Measurements from ENCODE around the gene BMPER. TPM values are rescaled to one million over a fixed set of nuclear protein-coding genes. Genes with fewer than 3 reads are reported as not detected.

BMPER gene
- total RNA-seq, 2 experiments from 2014 or later: not detected

GRCh38 chr7:34036972-34037792 is 131.8 kb downstream of the BMPER start:
- H3K4me1 Mint-ChIP-seq: no peaks in the 10 kb centered on the region
- no peaks in the 10 kb centered on the region for H3K9me3 Mint-ChIP-seq
- no peak overlapping the region for H3K4me3 Mint-ChIP-seq
- H3K27me3 Mint-ChIP-seq: peaks cover 7% of the 10 kb centered on the region
- no peaks in the 10 kb centered on the region for H3K36me3 Mint-ChIP-seq
- no peak overlapping the region for H3K27ac Mint-ChIP-seq
- no peak for DNase-seq

GRCh38 chr7:34038816-34039470 is 133.6 kb downstream of the BMPER start:
- Mint-ChIP-seq H3K9me3 (no peaks in the 10 kb centered on the region), H3K27me3 (peaks cover 5% of the 10 kb centered on the region), H3K27ac (no peak overlapping the region)

GRCh38 chr7:34041707-34042106 is 136.4 kb downstream of the BMPER start:
- Mint-ChIP-seq H3K4me1 (no peaks in the 10 kb centered on the region), H3K27ac (no peak overlapping the region), H3K36me3 (no peaks in the 10 kb centered on the region), H3K4me3 (no peak overlapping the region), H3K9me3 (no peaks in the 10 kb centered on the region), H3K27me3 (peaks cover 3% of the 10 kb centered on the region)
- no peak for DNase-seq

More at GRCh38 chr7:34038816-34039470, 133.6 kb downstream of the BMPER start:
- H3K36me3 Mint-ChIP-seq: no peaks in the 10 kb centered on the region
- H3K4me1 Mint-ChIP-seq: no peaks in the 10 kb centered on the region
- DNase-seq: no peak
- no peak overlapping the region for H3K4me3 Mint-ChIP-seq

GRCh38 chr7:34042406-34042805 is 137.1 kb downstream of the BMPER start:
- H3K9me3 Mint-ChIP-seq: no peaks in the 10 kb centered on the region
- no peak overlapping the region for H3K27ac Mint-ChIP-seq
- DNase-seq: no peak
- H3K4me1 Mint-ChIP-seq: no peaks in the 10 kb centered on the region
- no peaks in the 10 kb centered on the region for H3K27me3 Mint-ChIP-seq
- H3K36me3 Mint-ChIP-seq: no peaks in the 10 kb centered on the region
- H3K4me3 Mint-ChIP-seq: no peak overlapping the region

- Mint-ChIP-seq H3K27me3 (no peaks in the 10 kb centered on the region), H3K4me3 (no peak overlapping the region), H3K9me3 (no peaks in the 10 kb centered on the region), H3K4me1 (no peaks in the 10 kb centered on the region), H3K36me3 (no peaks in the 10 kb centered on the region), H3K27ac (no peak overlapping the region)
- DNase-seq: no peak
Measured at GRCh38 chr7:34043461-34044305, 138.3 kb downstream of the BMPER start.

GRCh38 chr7:34044306-34044643 is 138.9 kb downstream of the BMPER start:
- Mint-ChIP-seq H3K4me3 (no peak overlapping the region), H3K4me1 (no peaks in the 10 kb centered on the region), H3K27ac (no peak overlapping the region), H3K9me3 (no peaks in the 10 kb centered on the region), H3K36me3 (no peaks in the 10 kb centered on the region), H3K27me3 (peaks cover 1% of the 10 kb centered on the region)
- no peak for DNase-seq

- no peak overlapping the region for H3K4me3 Mint-ChIP-seq
- H3K9me3 Mint-ChIP-seq: no peaks in the 10 kb centered on the region
- no peaks in the 10 kb centered on the region for H3K36me3 Mint-ChIP-seq
- no peaks in the 10 kb centered on the region for H3K4me1 Mint-ChIP-seq
- peaks cover 4% of the 10 kb centered on the region for H3K27me3 Mint-ChIP-seq
- no peak for DNase-seq
- no peak overlapping the region for H3K27ac Mint-ChIP-seq
Measured at GRCh38 chr7:34044734-34045353, 139.5 kb downstream of the BMPER start.

GRCh38 chr7:34048445-34048844 is 143.1 kb downstream of the BMPER start:
- peaks cover 4% of the 10 kb centered on the region for H3K27me3 Mint-ChIP-seq
- H3K27ac Mint-ChIP-seq: no peak overlapping the region
- no peaks in the 10 kb centered on the region for H3K36me3 Mint-ChIP-seq
- DNase-seq: no peak
- H3K9me3 Mint-ChIP-seq: no peaks in the 10 kb centered on the region
- no peak overlapping the region for H3K4me3 Mint-ChIP-seq
- no peaks in the 10 kb centered on the region for H3K4me1 Mint-ChIP-seq

- peaks cover 4% of the 10 kb centered on the region for H3K27me3 Mint-ChIP-seq
- H3K36me3 Mint-ChIP-seq: no peaks in the 10 kb centered on the region
Measured at GRCh38 chr7:34054075-34054474, 148.7 kb downstream of the BMPER start.

GRCh38 chr7:34057136-34057535 is 151.8 kb downstream of the BMPER start:
- no peaks in the 10 kb centered on the region for H3K36me3 Mint-ChIP-seq
- no peaks in the 10 kb centered on the region for H3K9me3 Mint-ChIP-seq
- no peaks in the 10 kb centered on the region for H3K4me1 Mint-ChIP-seq
- H3K27ac Mint-ChIP-seq: no peak overlapping the region
- no peak overlapping the region for H3K4me3 Mint-ChIP-seq
- no peak for DNase-seq
- no peaks in the 10 kb centered on the region for H3K27me3 Mint-ChIP-seq

More at GRCh38 chr7:34054075-34054474, 148.7 kb downstream of the BMPER start:
- no peak overlapping the region for H3K27ac Mint-ChIP-seq
- no peak overlapping the region for H3K4me3 Mint-ChIP-seq
- no peak for DNase-seq
- no peaks in the 10 kb centered on the region for H3K4me1 Mint-ChIP-seq
- no peaks in the 10 kb centered on the region for H3K9me3 Mint-ChIP-seq

- H3K4me1 Mint-ChIP-seq: no peaks in the 10 kb centered on the region
- no peak overlapping the region for H3K27ac Mint-ChIP-seq
- no peaks in the 10 kb centered on the region for H3K9me3 Mint-ChIP-seq
- H3K4me3 Mint-ChIP-seq: no peak overlapping the region
- no peak for DNase-seq
- H3K36me3 Mint-ChIP-seq: no peaks in the 10 kb centered on the region
- H3K27me3 Mint-ChIP-seq: no peaks in the 10 kb centered on the region
Measured at GRCh38 chr7:34057956-34058355, 152.6 kb downstream of the BMPER start.

- no peak for DNase-seq
- no peak overlapping the region for H3K4me3 Mint-ChIP-seq
- no peak overlapping the region for H3K27ac Mint-ChIP-seq
- no peaks in the 10 kb centered on the region for H3K27me3 Mint-ChIP-seq
- no peaks in the 10 kb centered on the region for H3K36me3 Mint-ChIP-seq
- no peaks in the 10 kb centered on the region for H3K4me1 Mint-ChIP-seq
- H3K9me3 Mint-ChIP-seq: no peaks in the 10 kb centered on the region
Measured at GRCh38 chr7:34058801-34059135, 153.4 kb downstream of the BMPER start.

- DNase-seq: no peak
- Mint-ChIP-seq H3K27ac (no peak overlapping the region), H3K36me3 (no peaks in the 10 kb centered on the region), H3K9me3 (no peaks in the 10 kb centered on the region), H3K4me1 (no peaks in the 10 kb centered on the region), H3K27me3 (no peaks in the 10 kb centered on the region), H3K4me3 (no peak overlapping the region)
Measured at GRCh38 chr7:34059136-34059828, 153.9 kb downstream of the BMPER start.

- Mint-ChIP-seq H3K4me3 (no peak overlapping the region), H3K36me3 (no peaks in the 10 kb centered on the region), H3K4me1 (no peaks in the 10 kb centered on the region), H3K9me3 (no peaks in the 10 kb centered on the region), H3K27ac (no peak overlapping the region), H3K27me3 (no peaks in the 10 kb centered on the region)
- DNase-seq: no peak
Measured at GRCh38 chr7:34060196-34060947, 155.0 kb downstream of the BMPER start.

Measured in activated naive CD8-positive, alpha-beta T cell treated with anti-CD3 and anti-CD28 coated beads for 36 hours (primary cell).